Sigmoid colon (tissue), 7 donors: ENCODE results near the gene OR2A25. TPM values are rescaled to one million over a fixed set of nuclear protein-coding genes. Genes with fewer than 3 reads are reported as not detected.

Experiments
- DNase-seq: peaks from one replicate; pipeline ENCODE4 v3.0.0-alpha.2; 2019
- H3K27ac ChIP-seq, 4 donors: fragments of 200-600 bp; sonication (generic); one replicate each; pipeline ENCODE4 v1.5.1; 2016 to 2019; ENCODE audit warnings: mild to moderate bottlenecking in 1 of 4
- H3K27me3 ChIP-seq, 3 donors: fragments of 200-600 bp; sonication (generic); one replicate each; pipeline ENCODE4 v1.5.1; 2019; ENCODE audit warnings: mild to moderate bottlenecking in 1 of 3
- H3K36me3 ChIP-seq, 4 donors: fragments of 200-600 bp; sonication (generic); one replicate each; pipeline ENCODE4 v1.5.1; 2016 to 2019
- H3K4me1 ChIP-seq, 4 donors: fragments of 200-600 bp; sonication (generic); one replicate each; pipeline ENCODE4 v1.5.1; 2017 to 2019
- H3K4me3 ChIP-seq, 4 donors: fragments of 200-600 bp; sonication (generic); one replicate each; pipeline ENCODE4 v1.5.1; 2017 to 2019; ENCODE audit warnings: mild to moderate bottlenecking in 2 of 4, moderate library complexity in 1 of 4
- H3K9me3 ChIP-seq, 4 donors: fragments of 200-600 bp in 3 of 4; sonication (generic) in 3 of 4; one replicate each; pipeline versions ENCODE4 v1.5.1 to v1.6.1; 2013 to 2019
- EP300 ChIP-seq, 4 donors: sonication (generic); formaldehyde crosslinking; IDR thresholded peaks; one replicate each; pipeline ENCODE4 v1.6.1; 2017; ENCODE audit warnings: antibody characterized with exemption in 4 of 4
- POLR2A ChIP-seq, 2 donors: fragments of 450-650 bp; IDR thresholded peaks; one replicate each; pipeline ENCODE4 v1.6.1; 2016; ENCODE audit warnings: antibody characterized with exemption in 2 of 2, mild to moderate bottlenecking in 2 of 2, moderate library complexity in 2 of 2
- POLR2AphosphoS5 ChIP-seq, 4 donors: sonication (generic); formaldehyde crosslinking; IDR thresholded peaks; one replicate each; pipeline ENCODE4 v1.6.1; 2017; ENCODE audit warnings: antibody characterized with exemption in 4 of 4
- WGBS, 2 donors: extraction: QIAGEN DNeasy Blood & Tissue Kit; methylation state at CpG; one replicate each; pipeline ENCODE4 v1.1.7; 2013; 5-methylcytosine and 5-hydroxymethylcytosine counted together
- intact Hi-C: fragments of 100-400 bp; cut with DNase I; formaldehyde crosslinking; loops from one replicate; pipeline ENCODE4 v1.15.1; 2023
- polyA plus RNA-seq, 3 donors: library from polyadenylated mRNA; stranded (reverse); fragments of 200-250 nt; gene quantifications; one replicate each; pipeline ENCODE4 v1.2.3, GENCODE V29; 2013
- total RNA-seq, 4 donors: library from RNA; depleted of rRNA; stranded (reverse); fragments of >200 nt; gene quantifications; one replicate each; pipeline ENCODE4 v1.1.0, GENCODE V29; 2016
- TF ChIP-seq, protein P1 (sequence below), 4 experiments: fragments of 450-650 bp in 3 of 4; fragments of 200-600 bp in 1 of 4; IDR thresholded peaks; one replicate each; pipeline ENCODE4 v1.5.1; 2016 to 2019; ENCODE audit warnings: antibody characterized with exemption in 4 of 4, mild to moderate bottlenecking in 3 of 4, moderate library complexity in 2 of 4
- donor health status: healthy with polysubstance abuse.
- donor health status: Bipolar disorder and iron deficiency.
- donor health status: healthy.

OR2A25 gene
- total and polyA plus RNA-seq, 7 donors: not detected

DNA sequence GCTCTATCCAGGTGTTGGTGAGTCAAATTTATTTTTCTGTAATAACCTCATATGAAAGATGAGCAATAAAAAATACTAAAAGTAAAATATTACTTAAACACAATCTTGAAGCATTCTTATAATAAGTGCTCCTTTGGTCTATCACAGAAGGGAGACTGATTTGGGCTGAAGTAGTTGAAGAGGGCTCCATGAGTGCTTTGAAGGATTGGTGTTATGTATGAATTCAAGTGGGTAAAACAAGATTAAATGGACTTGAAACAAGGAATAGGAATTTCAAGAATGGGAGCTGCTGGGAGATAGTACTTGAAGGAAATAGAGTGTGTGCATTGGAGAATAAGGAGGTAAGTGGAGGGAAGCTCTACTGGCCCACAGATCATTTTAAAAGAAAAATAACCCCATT is 32.4 kb downstream of the OR2A25 start:
- H3K9me3 ChIP-seq: no peaks in the 10 kb centered on the region
- no peak overlapping the region for H3K27ac ChIP-seq
- intact Hi-C loops: no loop called here
- no peaks in the 10 kb centered on the region for H3K27me3 ChIP-seq
- no peaks in the 10 kb centered on the region for H3K36me3 ChIP-seq
- TF ChIP-seq POLR2A (IDR thresholded peaks at IDR 0.05) (no peak), EP300 (IDR thresholded peaks at IDR 0.05) (no peak), POLR2AphosphoS5 (IDR thresholded peaks at IDR 0.05) (no peak)
- TF ChIP-seq, protein P1, sequence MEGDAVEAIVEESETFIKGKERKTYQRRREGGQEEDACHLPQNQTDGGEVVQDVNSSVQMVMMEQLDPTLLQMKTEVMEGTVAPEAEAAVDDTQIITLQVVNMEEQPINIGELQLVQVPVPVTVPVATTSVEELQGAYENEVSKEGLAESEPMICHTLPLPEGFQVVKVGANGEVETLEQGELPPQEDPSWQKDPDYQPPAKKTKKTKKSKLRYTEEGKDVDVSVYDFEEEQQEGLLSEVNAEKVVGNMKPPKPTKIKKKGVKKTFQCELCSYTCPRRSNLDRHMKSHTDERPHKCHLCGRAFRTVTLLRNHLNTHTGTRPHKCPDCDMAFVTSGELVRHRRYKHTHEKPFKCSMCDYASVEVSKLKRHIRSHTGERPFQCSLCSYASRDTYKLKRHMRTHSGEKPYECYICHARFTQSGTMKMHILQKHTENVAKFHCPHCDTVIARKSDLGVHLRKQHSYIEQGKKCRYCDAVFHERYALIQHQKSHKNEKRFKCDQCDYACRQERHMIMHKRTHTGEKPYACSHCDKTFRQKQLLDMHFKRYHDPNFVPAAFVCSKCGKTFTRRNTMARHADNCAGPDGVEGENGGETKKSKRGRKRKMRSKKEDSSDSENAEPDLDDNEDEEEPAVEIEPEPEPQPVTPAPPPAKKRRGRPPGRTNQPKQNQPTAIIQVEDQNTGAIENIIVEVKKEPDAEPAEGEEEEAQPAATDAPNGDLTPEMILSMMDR (IDR thresholded peaks at IDR 0.05): no peak
- DNase-seq: no peak
- no peaks in the 10 kb centered on the region for H3K4me1 ChIP-seq
- no peak overlapping the region for H3K4me3 ChIP-seq

DNA sequence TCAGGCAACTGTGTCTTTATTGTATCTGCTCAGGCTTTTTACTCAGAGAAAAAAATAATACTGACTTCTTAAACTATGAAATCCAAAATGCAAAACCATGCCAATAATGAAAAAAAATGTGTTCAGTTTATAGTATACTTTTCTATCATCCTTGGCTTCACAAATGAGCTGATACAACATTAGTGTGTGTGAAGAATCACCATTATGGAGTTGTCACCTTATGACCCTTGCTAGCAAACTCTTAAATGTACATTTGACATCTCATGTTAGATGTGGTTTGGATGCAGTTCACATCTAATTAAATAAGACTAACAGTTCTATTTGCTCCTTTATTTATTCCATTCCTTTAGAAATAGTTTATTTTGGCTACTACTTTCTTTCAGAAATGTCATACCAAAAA is 35.6 kb downstream of the OR2A25 start:
- H3K27me3 ChIP-seq: no peaks in the 10 kb centered on the region
- H3K27ac ChIP-seq: no peak overlapping the region
- TF ChIP-seq EP300 (IDR thresholded peaks at IDR 0.05) (no peak), POLR2AphosphoS5 (IDR thresholded peaks at IDR 0.05) (no peak), POLR2A (IDR thresholded peaks at IDR 0.05) (no peak)
- TF ChIP-seq, protein P1 (IDR thresholded peaks at IDR 0.05): no peak
- H3K36me3 ChIP-seq: no peaks in the 10 kb centered on the region
- no peaks in the 10 kb centered on the region for H3K9me3 ChIP-seq
- DNase-seq: no peak
- H3K4me3 ChIP-seq: no peak overlapping the region
- intact Hi-C loops: no loop called here
- H3K4me1 ChIP-seq: no peaks in the 10 kb centered on the region

DNA sequence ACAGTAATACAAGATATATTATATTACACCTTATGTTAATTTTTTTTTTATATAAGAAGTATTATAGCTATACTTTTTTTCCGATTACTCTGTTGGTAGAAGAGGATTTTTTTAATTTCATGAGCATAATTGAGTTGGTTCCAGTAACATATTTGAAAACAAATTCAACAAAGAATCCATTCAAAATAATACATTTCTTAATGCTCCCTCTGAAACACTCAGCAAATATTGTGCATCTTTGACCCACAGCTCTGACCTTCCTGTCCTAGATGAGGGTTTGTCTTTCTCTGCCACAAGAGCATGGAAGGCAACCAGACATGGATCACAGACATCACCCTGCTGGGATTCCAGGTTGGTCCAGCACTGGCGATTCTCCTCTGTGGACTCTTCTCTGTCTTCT is 39.7 kb downstream of the OR2A25 start, which contains the start of gene OR2A2:
OR2A2 (plus strand) TSS at position 301 of the 400 bp plus-strand sequence; CDS start at position 301, 0 bp downstream.
- Histone ChIP-seq H3K27ac (no peak within 1 kb of the TSS), H3K36me3 (no peaks in the 10 kb centered on the region), H3K4me3 (no peak within 1 kb of the TSS), H3K27me3 (no peaks in the 10 kb centered on the region), H3K4me1 (no peaks in the 10 kb centered on the region), H3K9me3 (no peaks in the 10 kb centered on the region)
- no peak for DNase-seq
- TF ChIP-seq POLR2AphosphoS5 (IDR thresholded peaks at IDR 0.05) (no peak), POLR2A (IDR thresholded peaks at IDR 0.05) (no peak)
- WGBS, 2 donors: 90 to 98% methylated on average over 2 of the region's 2 CpGs
- intact Hi-C loops: no loop called here

DNA sequence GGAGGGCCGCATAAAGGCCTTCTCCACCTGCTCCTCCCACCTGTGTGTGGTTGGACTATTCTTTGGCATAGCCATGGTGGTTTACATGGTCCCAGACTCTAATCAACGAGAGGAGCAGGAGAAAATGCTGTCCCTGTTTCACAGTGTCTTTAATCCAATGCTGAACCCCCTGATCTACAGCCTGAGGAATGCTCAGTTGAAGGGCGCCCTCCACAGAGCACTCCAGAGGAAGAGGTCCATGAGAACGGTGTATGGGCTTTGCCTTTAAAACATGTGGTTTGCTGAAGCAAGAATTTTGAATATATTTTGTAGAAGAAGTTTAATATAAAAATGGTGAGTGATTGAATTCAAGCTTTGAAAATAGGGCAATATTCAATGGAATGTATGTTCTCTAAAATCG is 40.7 kb downstream of the OR2A25 start:
- Histone ChIP-seq H3K4me1 (no peaks in the 10 kb centered on the region), H3K27me3 (no peaks in the 10 kb centered on the region), H3K4me3 (no peak overlapping the region), H3K27ac (no peak overlapping the region), H3K9me3 (no peaks in the 10 kb centered on the region), H3K36me3 (no peaks in the 10 kb centered on the region)
- 79 to 81% methylated on average over 5 of the region's 5 CpGs for WGBS, 2 donors
- intact Hi-C loops: no loop called here
- TF ChIP-seq POLR2A (IDR thresholded peaks at IDR 0.05) (no peak), EP300 (IDR thresholded peaks at IDR 0.05) (no peak), POLR2AphosphoS5 (IDR thresholded peaks at IDR 0.05) (no peak)
- TF ChIP-seq, protein P1 (IDR thresholded peaks at IDR 0.05): no peak
- no peak for DNase-seq

DNA sequence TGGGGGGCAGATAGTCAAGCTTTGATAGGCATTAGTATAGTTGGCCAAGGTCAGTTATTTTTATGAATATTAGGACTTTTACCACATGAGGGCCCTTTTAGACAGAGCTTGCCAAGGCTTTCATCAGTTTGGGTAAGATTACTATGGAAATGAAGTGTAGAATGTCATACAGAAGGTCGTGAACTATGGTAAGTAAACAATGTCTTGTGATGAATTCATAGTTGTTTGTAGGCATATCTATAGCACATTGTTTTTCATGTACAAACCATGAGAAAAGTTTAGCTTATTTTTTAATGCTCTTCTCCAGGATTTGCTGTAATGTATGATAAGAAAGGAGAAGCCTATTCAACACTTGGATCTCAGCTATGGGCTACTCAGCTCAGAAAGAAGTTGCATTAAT is 44.0 kb downstream of the OR2A25 start:
- TF ChIP-seq, protein P1 (IDR thresholded peaks at IDR 0.05): no peak
- TF ChIP-seq EP300 (IDR thresholded peaks at IDR 0.05): no peak
- Histone ChIP-seq H3K36me3 (no peaks in the 10 kb centered on the region), H3K27ac (no peak overlapping the region), H3K27me3 (no peaks in the 10 kb centered on the region), H3K4me1 (no peaks in the 10 kb centered on the region), H3K9me3 (no peaks in the 10 kb centered on the region), H3K4me3 (no peak overlapping the region)
- DNase-seq: no peak
- intact Hi-C loops: no loop called here
- WGBS, 2 donors: 18 to 49% methylated on average over 1 of the region's 1 CpG
